Hematopoietic multipotent progenitor cell treated with erythropoietin and hydrocortisone succinate and interleukin-3 and kit ligand, for 6 days (in vitro differentiated cells): ENCODE results near the gene ZNF473.

Experiments used
- DNase-seq: peaks from one replicate; pipeline ENCODE4 v3.0.0-alpha.2; 2015

The ZNF473 gene

GRCh38 chr19:50003810-50004419 lies 21.9 kb upstream of the ZNF473 start:
- peak; percentile 78 for DNase-seq

GRCh38 chr19:50005428-50005827 lies 20.4 kb upstream of the ZNF473 start:
- no peak for DNase-seq

GRCh38 chr19:50007170-50007569 lies 18.6 kb upstream of the ZNF473 start:
- no peak for DNase-seq

GRCh38 chr19:50007947-50008346 lies 17.9 kb upstream of the ZNF473 start:
- no peak for DNase-seq

- peak; percentile 45 for DNase-seq
These were observed 17.3 kb upstream of the ZNF473 start for GRCh38 chr19:50008532-50008931.

GRCh38 chr19:50016225-50016807 lies 9.5 kb upstream of the ZNF473 start:
- no peak for DNase-seq

GRCh38 chr19:50020481-50020880 lies 5.3 kb upstream of the ZNF473 start:
- no peak for DNase-seq

- no peak for DNase-seq
These were observed 3.0 kb upstream of the ZNF473 start for GRCh38 chr19:50022823-50023222.

- DNase-seq: no peak
These were observed 1.1 kb upstream of the ZNF473 start for GRCh38 chr19:50024719-50025021.

- peak; percentile 100 for DNase-seq
These were observed 597 bp upstream of the ZNF473 start, which contains the start of gene VRK3 for GRCh38 chr19:50025022-50025793. Gene VRK3 (minus strand): TSS chr19:50025372. CDS start chr19:50016162, 9,210 bp downstream.

- DNase-seq: no peak
These were observed 723 bp downstream of the ZNF473 start for GRCh38 chr19:50026550-50026906.

- no peak for DNase-seq
These were observed 4.4 kb downstream of the ZNF473 start for GRCh38 chr19:50030225-50030624.

GRCh38 chr19:50030937-50031336 lies 5.1 kb downstream of the ZNF473 start:
- no peak for DNase-seq

GRCh38 chr19:50036908-50037307 lies 11.1 kb downstream of the ZNF473 start:
- no peak for DNase-seq

- no peak for DNase-seq
These were observed 14.2 kb downstream of the ZNF473 start for GRCh38 chr19:50039968-50040367.

GRCh38 chr19:50040967-50041366 lies 15.2 kb downstream of the ZNF473 start:
- DNase-seq: no peak

GRCh38 chr19:50042363-50043024 lies 16.7 kb downstream of the ZNF473 start:
- no peak for DNase-seq

GRCh38 chr19:50043967-50044366 lies 18.2 kb downstream of the ZNF473 start:
- DNase-seq: no peak

- DNase-seq: no peak
These were observed 19.1 kb downstream of the ZNF473 start for GRCh38 chr19:50044922-50045321.

GRCh38 chr19:50046649-50047503 lies 21.1 kb downstream of the ZNF473 start:
- DNase-seq: peak; percentile 60

GRCh38 chr19:50047671-50048070 lies 21.9 kb downstream of the ZNF473 start:
- no peak for DNase-seq

GRCh38 chr19:50050406-50051227 lies 24.8 kb downstream of the ZNF473 start:
- peak; percentile 78 for DNase-seq
